Tongue (tissue), 2 donors: Measurements from ENCODE around the gene KIAA0513. TPM values are rescaled to one million over a fixed set of nuclear protein-coding genes. Genes with fewer than 3 reads are reported as not detected.

ENCODE experiments used
- DNase-seq: peaks from one replicate; pipeline ENCODE4 v3.0.0-alpha.2; 2015
- total RNA-seq: library from RNA; depleted of rRNA; stranded (reverse); fragments of >200 nt; gene quantifications from one replicate; pipeline ENCODE4 v1.2.3, GENCODE V29; 2014

The KIAA0513 gene
- total RNA-seq, 1 donor from 2014 or later = 6.8 TPM

GRCh38 chr16:85136213-85136701 is 108.7 kb downstream of the KIAA0513 start:
- DNase-seq = peak; percentile 96

DNA sequence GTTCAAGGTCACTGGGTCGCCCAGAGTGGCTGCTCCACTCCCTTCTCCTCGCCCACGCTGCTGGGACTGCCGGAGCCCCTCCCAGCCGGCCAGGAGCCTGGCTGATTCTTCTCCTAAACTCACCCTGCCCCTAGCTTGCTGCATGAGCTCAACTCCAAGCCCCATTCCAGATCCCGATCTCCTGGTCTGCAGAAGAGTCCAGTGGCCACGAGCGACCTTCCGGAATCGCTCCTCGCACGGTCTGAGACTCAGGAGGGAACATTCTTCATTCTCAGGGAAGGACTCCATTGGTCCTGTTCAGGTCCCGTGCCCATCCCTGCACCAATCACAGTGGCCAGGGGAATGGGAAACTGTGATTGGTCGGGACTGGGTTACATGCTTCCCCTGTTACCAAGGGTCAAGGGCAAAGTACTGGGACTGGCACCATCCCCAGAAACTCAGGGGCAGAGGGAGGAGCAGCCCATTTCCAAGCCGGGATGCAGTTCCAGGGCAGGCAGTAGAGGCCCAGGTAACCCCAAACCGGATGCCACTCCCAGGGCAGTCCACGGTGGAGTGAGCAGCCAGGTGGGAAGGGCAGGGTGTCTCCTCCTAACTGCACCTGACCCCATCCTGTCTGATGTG is 109.2 kb downstream of the KIAA0513 start:
- peak; percentile 93 for DNase-seq

DNA sequence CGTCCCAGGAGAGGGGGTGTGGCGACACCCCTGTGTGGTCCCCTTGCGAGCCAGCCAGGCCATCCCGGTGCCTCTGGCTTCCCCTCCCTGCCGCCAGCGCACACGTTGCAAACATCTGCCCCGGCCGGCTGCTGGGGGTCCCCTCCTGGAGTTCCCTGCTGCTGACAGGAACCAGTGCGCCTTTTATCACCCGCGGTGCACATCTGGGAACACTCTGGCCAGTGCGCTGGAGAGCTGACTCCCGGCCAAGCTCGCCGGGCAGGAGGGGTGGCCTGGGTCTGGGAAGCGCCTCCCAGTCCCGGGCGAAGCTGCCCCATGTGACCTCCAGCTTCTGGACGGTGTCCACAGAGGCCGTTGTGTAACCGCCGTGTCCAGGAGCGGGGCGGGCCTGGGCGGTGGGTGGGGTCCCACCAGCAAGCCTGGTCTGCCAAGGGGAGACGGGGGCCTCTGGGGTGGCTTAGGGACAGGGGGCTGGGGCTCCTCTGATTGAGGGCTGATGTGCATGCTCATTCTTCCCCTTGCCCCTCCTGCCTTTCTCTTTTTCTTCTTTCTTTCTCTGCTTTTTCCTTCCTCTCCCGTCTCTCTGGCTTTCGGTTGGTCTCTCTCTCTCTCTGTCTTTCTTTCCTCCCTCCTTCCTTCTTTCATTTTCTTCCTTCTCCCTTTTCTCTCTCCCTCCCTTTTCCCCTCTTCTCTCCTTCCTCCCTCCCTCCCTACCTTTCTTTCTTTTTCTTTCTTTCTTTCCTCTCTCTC is 109.9 kb downstream of the KIAA0513 start:
- DNase-seq = peak; percentile 94

GRCh38 chr16:85138073-85138824 is 110.7 kb downstream of the KIAA0513 start:
- no peak for DNase-seq

GRCh38 chr16:85138825-85139627 is 111.4 kb downstream of the KIAA0513 start:
- DNase-seq = no peak

DNA sequence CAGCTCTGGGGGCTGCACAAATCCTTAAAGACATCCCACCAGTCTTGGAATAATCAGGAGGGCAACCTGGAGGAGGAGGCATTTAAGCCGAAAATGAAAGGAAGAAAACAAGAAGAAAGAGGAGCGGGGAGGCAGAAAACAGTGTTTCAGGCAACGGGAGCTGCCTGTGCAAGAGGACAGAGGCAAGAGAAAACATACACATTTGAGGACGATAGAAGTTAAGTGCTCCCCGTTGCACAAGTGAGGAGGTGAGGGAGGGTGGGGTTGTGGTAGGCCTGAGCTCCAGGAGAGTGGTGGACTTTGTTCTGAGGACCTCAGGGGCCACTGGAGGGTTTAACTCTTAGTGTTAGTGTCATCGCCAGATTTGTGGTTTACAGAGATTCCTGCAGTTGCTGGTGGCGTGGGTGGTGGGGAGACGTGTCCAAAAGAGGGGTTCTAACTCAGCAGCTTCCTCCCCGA is 112.3 kb downstream of the KIAA0513 start:
- DNase-seq = no peak

GRCh38 chr16:85140455-85141012 is 112.9 kb downstream of the KIAA0513 start:
- DNase-seq = no peak

- no peak for DNase-seq
These were observed 114.0 kb downstream of the KIAA0513 start for GRCh38 chr16:85141491-85142128.

GRCh38 chr16:85142129-85142513 is 114.5 kb downstream of the KIAA0513 start:
- no peak for DNase-seq

DNA sequence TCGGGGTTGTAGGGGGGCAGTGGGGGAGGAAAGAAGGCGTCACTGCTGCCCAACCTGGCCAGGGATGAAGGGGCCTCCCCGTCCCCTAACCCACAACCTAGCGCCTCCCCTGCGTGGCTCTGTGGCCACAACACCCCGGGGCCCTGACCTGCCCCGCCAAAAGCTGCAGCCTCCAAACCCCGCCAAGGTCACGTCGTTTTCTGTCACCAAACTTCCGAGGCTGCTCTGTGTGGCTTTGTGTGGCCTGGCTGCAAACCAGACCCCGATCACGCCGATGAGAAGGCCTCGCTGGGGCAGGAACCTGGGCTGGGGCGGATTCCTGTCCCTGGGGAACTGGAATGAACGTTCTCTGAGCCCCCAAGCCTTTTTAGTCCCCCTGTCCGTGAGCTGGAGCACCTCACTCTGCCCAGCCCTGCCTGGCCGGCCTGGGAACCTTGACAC is 115.2 kb downstream of the KIAA0513 start:
- no peak for DNase-seq

Other genes starting within 250 kb of the KIAA0513 start
- gene CRISPLD2, start 207.8 kb upstream of the KIAA0513 start, total RNA-seq = 40.8 TPM
- 42.7 TPM for gene ZDHHC7, start 16.3 kb upstream of the KIAA0513 start, total RNA-seq
- gene CIBAR2, start 84.7 kb downstream of the KIAA0513 start, total RNA-seq = not detected